Measurements from ENCODE around the gene ZBP1.

The ZBP1 gene

DNA sequence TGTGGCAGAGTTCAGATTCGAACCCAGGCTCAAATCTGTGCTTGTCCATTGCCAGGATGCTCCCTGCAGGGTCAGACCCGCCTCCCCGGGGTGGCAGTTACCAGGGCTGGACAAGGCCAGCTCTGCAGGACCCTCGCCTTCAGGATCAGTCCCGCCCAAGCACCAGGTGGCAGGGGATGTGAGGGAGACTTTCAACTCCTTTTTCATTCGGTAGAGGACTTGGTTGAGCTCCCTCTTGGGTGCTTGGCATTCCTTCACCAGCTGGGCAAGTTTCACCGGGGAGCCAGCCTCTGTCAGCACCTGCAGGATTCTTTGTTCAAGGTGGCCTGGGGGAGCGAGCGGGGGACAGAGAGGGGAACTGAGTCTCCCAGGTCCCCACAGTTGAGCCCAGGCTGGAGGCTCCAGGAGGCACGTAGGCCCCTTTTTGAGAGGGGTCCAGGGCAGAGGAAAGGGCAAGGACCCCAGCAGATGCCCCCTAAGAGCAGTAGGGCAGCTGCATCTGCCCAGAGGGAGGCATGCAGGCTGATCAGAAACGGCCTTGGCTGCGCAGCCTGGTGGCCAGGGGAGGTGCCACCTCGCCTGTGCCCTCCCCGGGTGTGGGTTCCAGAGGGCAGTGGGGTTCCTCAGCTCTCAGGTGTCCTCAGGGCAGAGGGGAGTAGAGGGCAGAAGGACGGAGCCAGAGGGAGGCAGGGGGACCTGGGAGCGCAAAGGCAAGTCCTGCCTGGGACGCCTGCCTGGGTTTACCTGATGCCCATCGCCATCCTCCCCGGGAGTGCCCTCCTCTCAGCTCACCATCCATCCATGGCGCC is 3.9 kb downstream of the ZBP1 start:
- no peak for DNase-seq

DNA sequence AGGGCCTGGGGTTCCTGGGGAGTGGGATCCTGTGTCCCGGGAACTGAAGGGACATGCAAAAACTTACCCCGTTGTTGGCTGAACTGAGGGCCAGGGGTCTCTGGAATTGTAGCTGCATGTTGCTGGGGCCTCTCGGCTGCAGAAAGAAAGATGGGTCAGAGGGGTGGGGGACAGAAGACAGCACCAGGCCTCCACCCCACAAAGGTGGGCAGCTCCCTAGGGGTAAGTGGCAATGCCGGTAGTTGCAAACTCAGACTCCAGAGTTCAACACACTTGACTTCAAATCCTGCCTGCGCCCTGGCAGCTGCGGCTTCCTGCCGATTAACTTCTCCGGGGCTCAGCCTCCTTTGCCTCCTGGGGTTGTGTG is 4.8 kb downstream of the ZBP1 start:
- DNase-seq = no peak

DNA sequence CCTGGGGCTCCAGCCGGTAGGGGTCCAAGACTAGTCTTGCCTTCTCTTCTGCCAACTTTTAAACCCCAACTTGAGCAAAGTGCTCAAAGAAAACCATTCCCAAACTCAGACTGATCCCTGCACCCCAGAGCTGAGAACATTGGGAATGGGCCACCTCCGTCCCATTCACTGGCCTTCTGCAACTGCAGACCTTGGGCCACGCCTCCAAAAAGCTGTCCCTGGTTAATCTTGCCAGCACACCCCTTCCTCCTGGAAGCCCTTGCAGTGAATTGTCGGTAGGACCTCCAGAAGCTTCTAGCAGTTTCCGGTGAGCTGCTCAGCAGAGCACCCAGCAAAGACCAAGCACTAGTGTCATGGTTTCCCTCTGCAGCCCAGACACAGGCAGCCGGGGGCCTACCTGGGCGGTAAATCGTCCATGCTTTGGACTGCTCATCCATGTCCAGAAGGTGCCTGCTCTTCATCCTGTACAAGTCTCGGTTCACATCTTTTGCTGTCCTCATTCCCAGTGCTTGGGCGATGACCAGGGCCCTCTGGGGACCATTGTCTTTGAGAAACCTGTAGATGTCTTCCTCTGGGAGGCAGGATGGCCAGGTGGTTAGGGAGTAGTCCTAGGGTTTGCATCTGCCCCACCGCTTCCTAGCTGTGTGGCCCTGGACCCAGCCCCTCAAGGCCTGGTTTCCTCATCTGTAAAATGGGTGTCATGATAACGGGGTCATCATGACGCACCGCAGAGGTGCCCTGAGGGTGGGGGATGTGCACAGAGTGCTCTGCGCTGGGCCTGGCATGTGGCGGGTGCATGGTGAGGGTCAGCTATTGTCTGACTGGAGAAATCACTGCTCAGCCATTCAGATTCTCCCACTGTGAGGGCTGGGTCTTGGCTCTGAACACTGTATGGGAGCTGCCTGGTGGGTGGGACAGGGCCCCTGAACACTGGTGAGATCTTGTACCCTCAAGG is 5.5 kb downstream of the ZBP1 start:
- DNase-seq = no peak

GRCh38 chr20:57613481-57613921 is 6.7 kb downstream of the ZBP1 start:
- DNase-seq = no peak

DNA sequence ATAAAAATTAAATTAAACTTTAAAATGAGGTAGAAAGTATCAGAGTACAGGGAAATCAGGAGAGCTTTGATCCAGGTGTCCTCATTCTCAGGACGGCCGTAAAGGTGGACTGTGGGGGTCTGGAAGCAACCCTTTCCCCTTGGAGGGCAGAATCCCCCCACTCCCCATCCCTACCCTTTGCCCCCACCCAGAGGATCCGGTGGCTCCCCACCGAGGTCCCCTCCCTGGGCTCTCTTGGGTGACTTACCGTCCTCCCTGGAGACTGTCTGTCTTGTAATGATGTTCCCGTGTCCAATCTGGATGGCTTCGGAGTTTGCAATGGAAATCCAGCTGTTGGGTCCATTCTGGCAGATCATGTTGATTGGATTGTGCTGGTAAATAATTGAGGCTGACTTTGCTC is 7.3 kb downstream of the ZBP1 start:
- DNase-seq = no peak

DNA sequence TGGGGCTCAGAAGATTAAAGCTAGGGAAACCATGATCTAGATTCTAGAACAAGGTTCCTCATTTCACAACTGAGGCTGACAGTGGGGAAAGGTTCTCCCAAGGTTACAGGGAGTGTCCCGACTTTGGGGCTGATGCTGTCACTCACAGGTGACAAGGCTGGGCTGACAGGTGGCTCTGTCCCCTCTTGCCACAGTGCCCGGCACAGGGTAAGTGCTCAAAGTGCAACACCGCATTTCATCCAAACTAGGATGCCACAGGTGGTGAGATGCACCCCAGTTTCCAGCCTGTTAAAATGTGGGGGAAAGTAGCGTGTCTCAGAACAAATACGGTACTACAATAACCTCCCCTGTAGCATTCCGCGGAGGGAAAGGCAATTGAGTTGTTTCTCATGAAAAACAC is 7.8 kb downstream of the ZBP1 start:
- no peak for DNase-seq

GRCh38 chr20:57611586-57612311 is 8.5 kb downstream of the ZBP1 start:
- DNase-seq = no peak

DNA sequence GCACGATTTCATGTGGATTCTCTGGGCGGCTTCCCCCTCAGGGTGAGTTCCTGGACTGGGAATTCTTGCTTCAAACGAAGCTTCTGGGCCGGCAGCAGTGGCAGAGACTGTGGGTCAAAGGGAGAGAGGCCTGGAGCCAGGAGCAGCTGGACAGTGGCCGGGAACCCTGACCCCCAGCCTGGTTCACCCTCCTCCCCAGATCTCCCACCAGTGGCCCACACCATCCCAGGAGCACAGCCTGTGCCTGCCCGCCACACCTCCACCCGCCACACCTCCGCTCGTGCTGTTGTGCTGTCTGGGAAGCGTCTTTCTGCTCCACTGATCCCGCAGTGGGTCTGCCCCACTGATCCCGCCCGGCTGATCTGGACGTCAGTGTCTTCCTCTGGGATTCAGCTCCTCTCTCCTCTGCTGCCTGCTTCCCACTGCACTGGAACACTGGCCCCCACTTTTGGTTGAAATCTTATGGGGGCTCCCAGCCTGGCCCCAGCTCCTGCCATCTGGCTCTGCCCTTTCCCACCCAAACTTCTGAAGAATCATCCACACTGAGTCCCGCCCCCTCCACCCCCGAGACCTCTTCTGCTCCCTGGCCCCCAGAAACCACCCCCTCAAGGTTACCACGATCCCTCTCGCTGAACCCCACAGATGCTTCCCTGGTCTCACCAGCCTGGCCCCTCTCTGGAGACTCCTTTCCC is 9.8 kb downstream of the ZBP1 start:
- DNase-seq = no peak

GRCh38 chr20:57609842-57610167 is 10.4 kb downstream of the ZBP1 start:
- no peak for DNase-seq

DNA sequence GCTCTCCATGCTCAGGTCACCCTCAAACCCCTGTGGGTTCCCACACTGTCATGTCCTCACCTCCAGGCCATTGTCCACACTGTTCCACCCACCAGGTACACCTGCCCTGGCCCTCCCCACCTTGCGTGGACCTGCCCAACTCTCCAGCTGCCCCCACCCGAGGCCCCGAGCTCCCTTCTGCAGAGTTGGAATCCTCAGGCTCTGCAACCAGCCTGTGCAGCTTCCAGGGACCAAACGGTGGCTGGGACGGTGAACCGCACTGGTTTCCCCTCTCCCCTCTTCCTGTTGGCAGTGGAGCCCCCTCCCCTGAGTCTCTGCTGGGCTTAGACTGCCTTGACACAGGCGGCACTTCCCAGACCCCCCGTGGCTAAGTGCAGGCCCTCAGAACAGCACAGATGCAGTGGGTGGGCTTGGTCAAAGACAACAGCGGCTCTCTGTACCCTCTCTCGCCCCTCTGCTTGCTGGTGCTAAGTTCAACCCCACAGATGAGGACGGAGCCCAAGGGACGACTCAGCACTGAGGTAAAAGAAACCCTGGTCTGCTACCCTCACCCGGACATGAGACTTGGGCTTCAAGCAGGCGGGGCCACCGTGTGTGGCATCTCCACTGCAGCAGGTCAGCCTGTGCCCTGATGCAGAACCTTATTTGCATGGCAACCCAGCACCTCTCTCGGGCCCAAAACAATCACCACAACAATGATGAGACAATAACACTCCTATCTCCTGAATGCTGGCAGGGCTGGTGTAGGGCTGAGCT is 11.0 kb downstream of the ZBP1 start:
- DNase-seq = no peak

DNA sequence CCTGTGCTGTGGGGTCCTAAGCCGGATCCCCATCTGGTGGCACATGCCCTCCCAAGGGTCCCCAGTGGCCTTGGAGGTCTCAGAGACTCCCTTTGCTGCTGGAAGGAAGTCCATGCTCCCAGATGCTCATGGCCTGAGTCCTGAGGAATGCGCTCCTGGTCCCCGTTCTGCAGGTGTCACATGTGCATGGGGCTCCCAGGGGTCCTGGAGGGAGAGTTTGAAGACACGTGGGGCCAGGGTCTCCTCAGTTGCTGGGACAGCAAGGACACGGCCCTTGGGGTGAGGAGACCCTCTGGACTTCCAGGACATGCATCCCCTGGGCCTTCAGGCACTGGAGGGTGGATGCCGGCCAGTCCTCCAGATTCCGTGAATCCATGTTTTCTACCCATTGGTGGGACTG is 11.7 kb downstream of the ZBP1 start:
- DNase-seq = no peak

DNA sequence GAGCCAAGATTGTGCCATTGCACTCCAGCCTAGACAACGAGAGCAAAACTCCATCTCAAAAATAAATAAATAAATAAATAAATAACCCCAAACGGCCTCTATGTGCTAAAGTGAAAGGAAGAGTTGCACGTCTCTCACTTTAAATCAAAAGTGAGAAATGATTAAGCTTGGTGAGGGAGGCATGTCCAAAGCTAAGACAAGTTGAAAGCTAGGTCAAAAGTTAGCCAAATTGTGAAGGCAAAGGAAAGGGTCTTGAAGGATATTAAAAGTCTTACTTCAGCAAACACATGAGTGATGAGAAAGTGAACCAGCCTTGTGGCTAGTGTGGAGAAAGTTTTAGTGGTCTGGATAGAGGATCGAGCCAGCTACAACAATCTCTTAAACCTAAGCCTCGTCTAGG is 14.3 kb downstream of the ZBP1 start:
- DNase-seq = no peak

DNA sequence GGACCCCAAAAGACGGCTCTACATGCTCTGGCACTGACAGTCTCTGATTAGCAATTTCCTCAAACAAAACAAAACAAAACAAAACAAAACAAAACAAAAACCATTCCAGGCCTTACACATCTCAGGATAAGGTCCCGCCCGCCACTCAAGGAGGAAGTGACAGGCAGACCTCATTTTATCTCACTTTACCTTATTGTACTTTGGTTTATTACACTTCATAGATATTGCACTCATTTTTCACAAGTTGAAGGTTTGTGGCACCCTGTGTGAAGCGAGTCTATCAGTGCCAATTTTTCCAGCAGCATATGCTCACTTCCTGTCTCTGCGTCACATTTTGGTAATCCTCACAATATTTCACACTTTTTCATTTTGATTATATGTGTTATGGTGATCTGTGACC is 15.2 kb downstream of the ZBP1 start:
- DNase-seq = no peak

DNA sequence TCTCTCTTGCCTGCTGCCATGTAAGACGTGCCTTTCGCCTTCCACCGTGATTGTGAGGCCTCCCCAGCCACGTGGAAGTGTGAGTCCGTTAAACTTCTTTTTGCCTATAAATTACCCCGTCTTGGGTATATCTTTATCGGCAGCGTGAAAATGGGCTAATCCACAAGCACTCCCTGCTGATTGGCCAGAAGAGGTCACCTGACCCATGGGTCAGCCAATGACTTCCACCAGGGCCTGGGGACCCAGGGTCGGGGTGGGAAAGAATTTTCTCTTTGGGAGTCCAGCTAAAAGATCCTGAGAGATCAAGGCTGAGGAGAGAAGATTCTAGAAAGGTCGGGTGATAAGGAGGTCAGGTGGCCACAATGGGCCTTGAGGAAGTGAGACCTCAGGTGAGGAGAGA is 17.1 kb downstream of the ZBP1 start:
- DNase-seq = no peak

GRCh38 chr20:57601737-57602136 is 18.5 kb downstream of the ZBP1 start:
- no peak for DNase-seq

GRCh38 chr20:57601211-57601570 is 19.0 kb downstream of the ZBP1 start:
- no peak for DNase-seq

DNA sequence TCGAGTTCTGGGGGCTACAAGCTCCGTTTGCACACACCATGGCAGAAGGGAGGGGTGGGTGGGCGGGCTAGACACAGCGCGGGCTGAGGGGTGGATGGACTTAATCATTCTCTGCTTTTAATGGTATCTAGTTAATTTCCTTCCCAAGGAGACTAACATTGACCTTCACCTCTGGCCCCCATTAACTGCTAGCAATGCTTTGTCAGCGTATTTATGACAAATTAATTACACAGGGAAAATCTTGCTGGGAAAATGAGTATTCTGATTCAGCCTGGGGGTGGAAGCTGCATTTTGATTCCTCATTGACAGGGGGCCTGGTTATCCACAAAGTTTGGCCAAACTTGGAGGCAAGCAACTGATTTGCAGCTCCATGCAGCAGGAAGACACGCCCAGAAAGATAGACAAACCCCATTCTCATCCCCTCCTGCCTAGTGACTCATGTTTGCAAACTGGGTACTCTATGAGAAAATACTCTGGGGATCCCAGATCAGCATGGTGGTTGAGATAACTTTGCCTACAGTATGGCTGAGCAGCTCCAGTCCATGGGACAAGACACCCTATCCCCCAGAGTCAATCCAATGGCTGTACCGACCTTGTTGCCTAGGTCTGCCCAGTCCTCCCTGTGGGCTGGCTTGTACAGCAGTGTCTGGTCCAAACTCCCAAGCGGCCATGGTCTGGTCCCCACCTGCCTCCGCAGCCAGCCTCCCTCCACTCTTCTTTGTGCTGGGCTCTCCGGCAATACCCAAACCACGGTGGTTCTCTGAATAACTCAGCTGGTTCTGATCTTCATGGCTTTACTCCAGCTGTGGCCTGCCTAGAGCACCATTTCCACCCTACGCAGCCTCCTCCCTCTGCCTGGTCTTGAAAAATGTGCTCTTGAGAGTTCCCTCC is 19.7 kb downstream of the ZBP1 start:
- no peak for DNase-seq

GRCh38 chr20:57598491-57598890 is 21.7 kb downstream of the ZBP1 start:
- no peak for DNase-seq

DNA sequence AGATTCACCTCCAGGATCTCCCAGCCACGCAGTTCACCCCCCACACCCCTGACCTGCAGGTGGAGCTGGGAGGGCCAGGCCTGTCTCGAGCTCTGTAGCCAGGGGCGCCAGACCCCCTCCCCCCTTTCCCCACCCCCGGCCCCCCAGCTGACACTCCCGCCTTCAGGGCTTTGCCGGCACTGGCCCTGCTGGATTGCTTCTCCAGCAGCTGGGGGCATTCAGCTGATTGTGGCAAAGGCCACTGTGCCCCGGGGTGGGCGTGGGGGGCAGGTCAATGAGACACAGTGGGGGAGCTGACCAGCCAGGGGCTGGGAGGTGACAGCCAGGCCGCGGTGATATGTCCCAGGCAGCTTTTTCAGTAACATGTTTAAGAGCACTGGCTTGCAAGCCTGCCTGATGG is 22.2 kb downstream of the ZBP1 start:
- no peak for DNase-seq

DNA sequence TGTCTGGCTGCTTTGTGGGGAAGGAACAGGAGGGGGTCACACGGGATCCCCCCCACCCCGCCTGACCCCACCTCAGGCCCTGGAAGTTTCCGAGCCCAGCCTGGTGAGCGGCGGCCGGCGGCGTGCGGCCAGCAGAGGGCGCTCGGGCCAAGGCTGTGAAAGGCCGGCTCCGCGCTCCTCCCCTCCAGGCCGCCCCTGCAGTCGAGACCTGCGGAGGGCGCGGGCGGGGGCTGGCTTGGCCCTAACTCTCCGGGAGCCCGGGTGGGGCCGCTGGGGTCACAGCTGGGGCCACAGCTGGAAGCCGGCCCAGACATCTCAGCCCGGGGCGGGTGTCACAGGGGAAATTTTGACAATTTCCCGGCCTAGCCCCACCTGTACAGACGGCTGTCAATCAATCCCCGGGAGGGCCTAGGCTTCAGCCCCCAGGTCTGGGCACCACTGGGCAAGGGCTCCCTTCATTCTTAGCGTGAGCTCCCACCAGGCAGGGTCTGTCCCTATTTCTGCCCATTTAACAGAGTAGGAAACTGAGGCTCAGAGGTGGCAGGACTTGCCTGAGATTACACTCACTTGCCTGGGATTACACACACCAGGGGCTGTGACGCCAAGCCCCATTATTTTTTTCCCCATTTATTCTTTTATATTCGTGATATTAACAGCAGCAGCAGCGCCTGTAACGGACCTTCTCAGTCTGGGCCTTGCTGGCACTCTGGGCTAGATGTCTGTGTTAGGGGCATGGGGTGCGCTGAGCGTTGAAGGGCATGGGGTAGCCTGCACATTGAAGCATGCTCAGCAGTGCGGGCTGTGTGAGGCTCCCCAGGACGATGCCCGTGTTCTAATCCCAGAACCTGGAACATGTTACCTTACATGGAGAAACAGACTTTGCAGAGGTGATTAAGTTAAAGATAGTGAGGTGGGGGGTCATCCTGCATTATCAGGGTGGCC is 23.0 kb downstream of the ZBP1 start:
- peak; percentile 24 for DNase-seq
